ENCODE measurements around the gene NDUFA5. TPM values are rescaled to one million over a fixed set of nuclear protein-coding genes. Genes with fewer than 3 reads are reported as not detected.

NDUFA5 gene
- total and polyA plus RNA-seq, 12 donors = 39.4 to 289 (median 138) TPM

- H3K9me3 ChIP-seq (replicated peaks in 1 of 3) = no peaks in the 10 kb centered on the region
- H3K4me1 ChIP-seq (replicated peaks in 1 of 2) = no peaks in the 10 kb centered on the region
- DNase-seq = no peak
- TF ChIP-seq CTCF (IDR thresholded peaks at IDR 0.05) = no peak
- TF ChIP-seq POLR2A (IDR thresholded peaks at IDR 0.05) = no peak
- H3K27me3 ChIP-seq = no peaks in the 10 kb centered on the region
- H3K4me3 ChIP-seq = no peak overlapping the region
- intact Hi-C loops (cut with DNase I) = no loop called here
- H3K27ac ChIP-seq = no peak overlapping the region
- no peaks in the 10 kb centered on the region for H3K36me3 ChIP-seq (replicated peaks in 1 of 2)
These were observed 4.5 kb upstream of the NDUFA5 start for GRCh38 chr7:123562121-123562520.

- Histone ChIP-seq H3K4me1 (replicated peaks in 1 of 2) (peaks cover 8 to 36% of the 10 kb centered on the region in 2 donors), H3K27me3 (no peaks in the 10 kb centered on the region), H3K27ac (peak overlapping the region; percentile 37 to 98 (median 94)), H3K4me3 (peak overlapping the region in 3 of 4 donors; percentile 44 to 88 (median 80)), H3K36me3 (replicated peaks in 1 of 2) (peaks cover 0 to 2% of the 10 kb centered on the region in 2 donors), H3K9me3 (replicated peaks in 1 of 3) (no peaks in the 10 kb centered on the region)
- TF ChIP-seq POLR2A (IDR thresholded peaks at IDR 0.05) (no peak), CTCF (IDR thresholded peaks at IDR 0.05) (peak in 1 of 6 experiments; percentile 13)
- intact Hi-C loops (cut with DNase I) = no loop called here
- WGBS, 4 donors = 43 to 50% (median 44%) methylated on average over 4 of the region's 4 CpGs
- no peak for DNase-seq
These were observed 764 bp upstream of the NDUFA5 start for GRCh38 chr7:123558289-123558874.

- Histone ChIP-seq H3K9me3 (replicated peaks in 1 of 3) (no peaks in the 10 kb centered on the region), H3K27me3 (no peaks in the 10 kb centered on the region), H3K36me3 (replicated peaks in 1 of 2) (peaks cover 0 to 6% of the 10 kb centered on the region in 2 donors), H3K27ac (peak overlapping the region in 4 of 5 donors; percentile 86 to 98 (median 94)), H3K4me3 (peak overlapping the region; percentile 77 to 88 (median 80)), H3K4me1 (replicated peaks in 1 of 2) (peaks cover 8 to 38% of the 10 kb centered on the region in 2 donors)
- TF ChIP-seq POLR2A (IDR thresholded peaks at IDR 0.05) = no peak
- TF ChIP-seq CTCF (IDR thresholded peaks at IDR 0.05) = no peak
- 1 to 3% (median 2%) methylated on average over 12 of the region's 12 CpGs for WGBS, 4 donors
- intact Hi-C loops (cut with DNase I) = no loop called here
- DNase-seq = peak in 1 of 7 donors; percentile 19
These were observed 611 bp downstream of the NDUFA5 start for GRCh38 chr7:123557016-123557397.

- Histone ChIP-seq H3K9me3 (replicated peaks in 1 of 3) (no peaks in the 10 kb centered on the region), H3K4me1 (replicated peaks in 1 of 2) (peaks cover 8 to 43% of the 10 kb centered on the region in 2 donors), H3K36me3 (replicated peaks in 1 of 2) (peaks cover 0 to 9% of the 10 kb centered on the region in 2 donors), H3K4me3 (no peak overlapping the region), H3K27me3 (no peaks in the 10 kb centered on the region), H3K27ac (no peak overlapping the region)
- no peak for TF ChIP-seq CTCF (IDR thresholded peaks at IDR 0.05)
- TF ChIP-seq POLR2A (IDR thresholded peaks at IDR 0.05) = no peak
- intact Hi-C loops (cut with DNase I) = no loop called here
- no peak for DNase-seq
These were observed 2.1 kb downstream of the NDUFA5 start for GRCh38 chr7:123555484-123555883.

Data from adrenal gland (tissue), 12 donors.